UCSD-AML1 (cell line): ENCODE results near the gene C9orf72.
"Not testable (repeated sequence)": the region's sequence is repeated elsewhere in the genome, so short reads cannot be mapped to it uniquely, and the experiment has no call there.

ENCODE experiments used
- DNase-seq: peaks from one replicate; lab custom pipeline; 2025; ENCODE audit not compliant: unreplicated experiment; lab: John Stamatoyannopoulos, UW

Gene C9orf72

GRCh38 chr9:27519466-27520465, 53.5 kb downstream of the C9orf72 start:
- DNase-seq: no peak

DNA sequence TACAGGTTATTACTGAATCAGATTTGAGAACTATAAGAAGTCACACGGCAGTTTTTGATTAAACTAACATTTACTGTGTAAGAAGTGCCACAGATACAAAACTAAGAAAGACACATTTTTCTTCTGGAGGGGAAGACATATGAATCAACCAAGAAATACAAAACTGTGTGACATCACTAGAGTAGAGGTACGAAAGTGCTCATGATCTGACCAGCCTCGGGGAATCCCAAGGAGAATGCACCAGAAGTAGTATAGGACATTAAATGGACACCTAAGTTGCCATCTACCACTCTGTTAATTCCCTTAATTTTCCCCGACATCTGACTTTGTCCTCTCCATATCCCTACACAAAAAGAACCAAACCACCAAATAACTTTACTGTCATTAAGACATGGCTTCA, 54.5 kb downstream of the C9orf72 start:
- no peak for DNase-seq

- DNase-seq: no peak
Observed at GRCh38 chr9:27518006-27518405, 55.3 kb downstream of the C9orf72 start.

DNA sequence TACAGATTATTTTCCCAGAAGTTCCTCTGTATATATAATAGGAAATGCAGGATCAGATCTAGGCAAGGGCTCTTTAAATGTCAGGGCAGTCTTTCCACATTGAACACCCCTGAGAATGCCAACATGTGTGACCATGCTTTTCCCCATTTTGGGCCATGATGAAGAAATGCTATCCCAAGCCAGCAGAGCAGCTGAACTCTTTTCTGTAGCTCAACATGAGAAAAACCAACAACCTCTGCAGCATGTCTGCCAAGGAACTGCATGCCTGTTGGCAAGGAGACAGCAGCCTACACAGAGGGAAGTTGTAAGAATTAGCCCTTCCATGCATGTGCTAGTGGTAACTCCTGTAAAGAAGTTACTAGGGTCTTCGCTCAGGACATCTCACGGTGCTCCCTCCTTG, 58.7 kb downstream of the C9orf72 start:
- DNase-seq: peak; percentile 5

DNA sequence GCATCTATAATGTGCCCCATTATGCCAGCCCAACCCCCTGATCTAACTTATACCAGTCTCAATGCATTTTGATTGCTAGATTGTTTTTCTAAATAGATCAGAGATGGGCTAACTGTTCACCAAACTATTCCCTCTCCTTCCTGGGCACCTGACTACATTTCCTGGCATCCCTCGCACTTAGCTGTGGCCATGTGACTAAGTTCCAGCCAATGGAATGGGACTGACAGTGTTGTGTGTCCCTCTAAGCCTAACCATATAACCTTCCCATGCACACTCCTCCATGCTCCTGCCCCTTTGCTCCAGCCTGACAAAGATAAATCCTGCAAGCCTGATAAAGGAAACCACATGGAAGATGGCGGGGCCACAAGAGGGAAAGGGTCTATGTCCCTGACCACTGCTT, 61.5 kb downstream of the C9orf72 start:
- no peak for DNase-seq

DNA sequence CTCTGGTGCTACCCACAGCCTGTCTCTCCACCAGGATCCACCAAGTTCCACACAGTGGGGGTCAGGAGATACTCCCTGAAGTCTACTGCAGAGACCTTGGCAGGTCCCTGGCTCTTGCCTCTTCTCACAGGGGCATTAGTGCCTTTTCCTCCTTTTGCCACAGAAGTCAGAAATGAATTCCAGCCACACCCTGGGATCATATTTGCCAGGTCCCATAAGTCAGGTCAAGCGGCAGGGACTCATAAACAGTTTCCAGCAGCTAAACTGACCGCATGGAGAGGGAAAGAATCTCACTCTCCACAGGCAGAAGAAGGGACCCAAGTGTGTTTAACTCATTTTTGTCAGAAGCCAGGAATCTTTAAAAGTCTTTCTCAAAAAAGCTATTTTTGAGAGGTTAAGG, 62.5 kb downstream of the C9orf72 start:
- peak; percentile 7 for DNase-seq

- DNase-seq: no peak
Observed at GRCh38 chr9:27506981-27507380, 66.3 kb downstream of the C9orf72 start.

DNA sequence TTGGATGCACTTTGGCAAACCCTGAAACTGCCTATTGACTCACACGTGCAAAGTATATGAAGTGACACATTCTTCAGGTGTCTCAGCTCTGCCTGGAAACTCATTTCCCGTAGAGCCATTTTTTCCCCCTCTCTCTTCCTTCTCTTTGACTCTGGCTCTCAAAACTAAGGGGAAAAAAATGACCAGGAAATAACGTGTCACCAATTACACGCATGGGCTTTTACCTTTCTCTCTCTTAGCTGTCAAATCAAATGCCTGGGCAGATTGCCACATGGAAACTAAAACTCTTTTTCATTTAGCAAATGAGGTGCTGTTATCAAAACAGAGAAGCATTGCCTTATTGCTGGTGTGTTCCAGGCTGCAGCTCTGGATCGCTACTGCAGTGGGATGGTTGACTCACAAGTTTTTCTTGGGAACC, 67.5 kb downstream of the C9orf72 start:
- DNase-seq: no peak

DNA sequence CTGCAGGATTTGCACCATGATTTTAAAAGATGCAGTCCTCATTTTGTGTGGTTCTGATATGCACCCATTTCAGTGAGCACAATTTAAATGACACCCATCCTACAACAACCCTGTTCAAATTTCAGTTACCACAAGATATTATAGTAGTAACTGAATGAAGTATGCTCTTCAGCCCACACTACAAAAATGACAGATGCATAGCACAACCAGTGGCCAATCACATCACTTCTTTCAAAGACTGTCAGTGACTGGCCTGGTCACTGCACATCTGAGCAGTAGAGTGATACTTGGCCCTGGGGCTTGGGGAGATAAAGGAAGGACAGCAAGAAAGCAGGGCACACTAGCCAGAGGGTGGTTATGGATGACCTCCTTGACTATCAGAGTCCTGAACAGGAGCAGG, 69.0 kb downstream of the C9orf72 start:
- no peak for DNase-seq

DNA sequence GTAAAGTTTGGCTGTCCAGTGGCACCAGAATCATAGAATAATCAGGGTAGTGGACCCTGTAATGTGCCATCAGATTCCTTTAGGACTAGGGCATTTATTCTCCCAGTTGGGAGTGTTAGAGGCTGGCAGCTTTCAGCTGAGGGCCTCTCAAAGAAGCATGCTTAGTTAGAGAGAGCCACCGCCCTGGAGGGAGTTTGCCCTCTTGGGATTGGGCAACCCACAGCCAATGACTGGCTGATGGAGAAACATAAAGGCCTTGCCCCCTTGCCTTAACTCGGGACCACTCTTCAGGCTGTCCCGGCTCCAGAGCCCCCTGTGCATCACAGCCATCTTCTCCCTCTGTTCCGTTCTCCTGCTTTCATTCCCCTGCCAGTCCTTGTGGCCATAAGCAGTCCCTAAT, 69.7 kb downstream of the C9orf72 start:
- DNase-seq: no peak

GRCh38 chr9:27500902-27501301, 72.4 kb downstream of the C9orf72 start:
- DNase-seq: not testable (repeated sequence)

- no peak for DNase-seq
Observed at GRCh38 chr9:27499451-27499850, 73.8 kb downstream of the C9orf72 start.

- DNase-seq: peak; percentile 7
Observed at GRCh38 chr9:27497883-27498417, 75.3 kb downstream of the C9orf72 start.
